ENCODE results near the gene NEURL4.

The NEURL4 gene

GRCh38 chr17:7351665-7352502 lies 22.7 kb upstream of the NEURL4 start, which contains the start of gene KCTD11:
KCTD11 (plus strand) TSS chr17:7352162.
- Histone ChIP-seq H2AFZ (ENCODE audit: low read depth) (no peak within 1 kb of the TSS), H3K36me3 (ENCODE audit: insufficient read depth) (no peaks in the 10 kb centered on the region), H3K4me2 (peak within 1 kb of the TSS; percentile 45; the same call in 1 of the 2 replicates), H3K4me3 (IDR thresholded peaks at IDR 0.05; ENCODE audit: insufficient read depth, low read depth, low read length) (no peak within 1 kb of the TSS), H3K27ac (peak within 1 kb of the TSS; percentile 30; the same call in 1 of the 2 replicates), H3K27me3 (ENCODE audit: insufficient read depth, low read depth) (no peaks in the 10 kb centered on the region), H3K4me1 (ENCODE audit: low read depth, poor library complexity, severe bottlenecking) (no peaks in the 10 kb centered on the region), H3K79me2 (ENCODE audit: insufficient read depth, low read depth) (no peaks in the 10 kb centered on the region), H3K9ac (no peak within 1 kb of the TSS; the same call in 1 of the 2 replicates), H4K20me1 (ENCODE audit: insufficient read depth) (no peaks in the 10 kb centered on the region)
- TF ChIP-seq CTCF (conservative IDR thresholded peaks at IDR 0.05; ENCODE audit: low read depth, low read length), result no peak

- Histone ChIP-seq H2AFZ (ENCODE audit: low read depth) (no peak overlapping the region), H3K27me3 (ENCODE audit: insufficient read depth, low read depth) (no peaks in the 10 kb centered on the region), H3K27ac (no peak overlapping the region), H3K4me2 (no peak overlapping the region), H3K4me1 (ENCODE audit: low read depth, poor library complexity, severe bottlenecking) (no peaks in the 10 kb centered on the region), H3K36me3 (ENCODE audit: insufficient read depth) (no peaks in the 10 kb centered on the region), H4K20me1 (ENCODE audit: insufficient read depth) (no peaks in the 10 kb centered on the region), H3K4me3 (IDR thresholded peaks at IDR 0.05; ENCODE audit: insufficient read depth, low read depth, low read length) (no peak overlapping the region), H3K9ac (no peak overlapping the region), H3K79me2 (ENCODE audit: insufficient read depth, low read depth) (no peaks in the 10 kb centered on the region)
- no peak for TF ChIP-seq CTCF (conservative IDR thresholded peaks at IDR 0.05; ENCODE audit: low read depth, low read length)
These were observed 19.5 kb upstream of the NEURL4 start for GRCh38 chr17:7348478-7349242.

GRCh38 chr17:7347630-7348477 lies 18.7 kb upstream of the NEURL4 start:
- Histone ChIP-seq H4K20me1 (ENCODE audit: insufficient read depth) (no peaks in the 10 kb centered on the region), H3K79me2 (ENCODE audit: insufficient read depth, low read depth) (no peaks in the 10 kb centered on the region), H3K36me3 (ENCODE audit: insufficient read depth) (no peaks in the 10 kb centered on the region), H3K4me2 (no peak overlapping the region), H3K4me3 (IDR thresholded peaks at IDR 0.05; ENCODE audit: insufficient read depth, low read depth, low read length) (no peak overlapping the region), H3K9ac (no peak overlapping the region), H3K27me3 (ENCODE audit: insufficient read depth, low read depth) (no peaks in the 10 kb centered on the region), H3K27ac (no peak overlapping the region), H2AFZ (ENCODE audit: low read depth) (no peak overlapping the region), H3K4me1 (ENCODE audit: low read depth, poor library complexity, severe bottlenecking) (no peaks in the 10 kb centered on the region)
- no peak for TF ChIP-seq CTCF (conservative IDR thresholded peaks at IDR 0.05; ENCODE audit: low read depth, low read length)
